HT1080 (cell line): Measurements from ENCODE around the gene S100A8. TPM values are rescaled to one million over a fixed set of nuclear protein-coding genes. Genes with fewer than 3 reads are reported as not detected.

ENCODE experiments used
- DNase-seq: peaks from one replicate; pipeline ENCODE4 v3.0.0-alpha.2; 2015; ENCODE audit warnings: low read depth
- total RNA-seq: library from RNA; depleted of rRNA; stranded (reverse); fragments of >200 nt; shearing (Covaris generic); gene quantifications from 2 replicates; pipeline ENCODE4 v1.2.3, GENCODE V29; 2014

S100A8 gene
- total RNA-seq, 1 experiment from 2014 or later, result not detected

DNA sequence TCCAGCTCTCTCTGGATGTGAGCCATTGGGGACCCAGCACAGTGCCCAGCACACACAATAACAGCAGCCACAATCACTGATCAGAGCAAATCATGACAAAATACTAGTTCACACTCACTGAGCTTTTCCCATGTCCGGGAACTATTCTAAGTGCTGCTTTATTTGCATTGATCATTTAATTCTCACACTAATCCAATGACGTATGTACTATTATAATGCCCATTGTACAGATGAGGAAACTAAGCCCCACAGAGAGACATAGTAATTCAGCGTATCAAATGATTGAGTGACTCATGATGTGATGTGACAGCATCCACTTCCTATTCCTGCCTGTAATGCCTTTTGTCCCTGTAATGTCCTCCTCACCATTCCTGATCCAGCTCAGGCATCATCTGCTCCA, 1.9 kb upstream of the S100A8 start:
- DNase-seq, result no peak

- no peak for DNase-seq
Observed at GRCh38 chr1:153392258-153392657, 1.4 kb upstream of the S100A8 start.

- no peak for DNase-seq
Observed at GRCh38 chr1:153389973-153390879, 647 bp downstream of the S100A8 start.

- no peak for DNase-seq
Observed at GRCh38 chr1:153389401-153389800, 1.5 kb downstream of the S100A8 start.

DNA sequence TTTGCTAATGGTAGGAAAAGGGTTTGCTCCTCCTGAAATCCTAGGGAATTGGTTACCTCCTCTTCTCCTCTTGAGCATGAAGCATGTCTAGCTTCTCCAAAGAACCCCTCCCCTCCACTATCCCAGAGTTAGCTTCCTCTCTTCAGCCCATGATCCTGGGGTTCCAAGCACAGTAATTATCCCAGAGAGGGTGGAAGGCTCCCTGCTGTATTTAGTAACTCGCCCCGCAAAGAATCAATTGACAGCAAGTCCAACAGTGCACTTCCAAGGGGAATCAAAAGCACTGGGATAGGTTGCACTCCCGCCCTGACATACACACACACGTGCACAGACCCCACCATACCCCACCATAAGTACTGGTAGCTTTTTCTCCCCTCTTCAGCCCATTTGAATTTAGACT, 3.1 kb downstream of the S100A8 start:
- no peak for DNase-seq

GRCh38 chr1:153387001-153387400, 3.9 kb downstream of the S100A8 start:
- DNase-seq, result no peak

- DNase-seq, result no peak
Observed at GRCh38 chr1:153386500-153386901, 4.4 kb downstream of the S100A8 start.

DNA sequence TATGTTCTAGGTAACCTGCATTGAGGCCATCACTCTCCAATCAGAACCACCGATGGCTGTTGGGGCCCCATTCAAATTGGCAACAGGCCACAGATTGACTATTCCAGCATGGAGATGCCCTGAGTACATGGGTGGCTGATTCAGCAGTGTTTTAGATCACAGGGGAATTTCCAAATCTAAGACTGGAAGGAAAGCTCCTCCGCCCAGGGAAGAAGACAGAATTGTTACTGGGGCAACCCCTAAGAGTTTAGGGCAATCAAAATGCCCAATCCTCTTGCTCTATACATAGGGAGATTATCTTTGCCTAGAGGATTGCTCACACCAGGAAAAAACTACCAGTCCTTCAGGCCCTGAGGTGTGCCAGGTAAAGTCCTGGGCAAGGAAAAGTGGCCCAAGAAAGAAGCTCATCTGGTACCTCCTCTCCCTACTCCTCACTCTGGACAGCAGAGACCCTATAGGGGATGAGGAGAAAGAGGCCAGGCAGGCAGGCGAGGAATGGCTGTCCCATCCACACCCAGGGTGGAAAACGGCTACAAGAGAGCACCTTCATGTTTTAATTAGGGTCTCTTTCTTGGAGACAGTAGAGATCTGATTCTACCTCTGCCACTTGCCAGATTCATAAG, 5.8 kb downstream of the S100A8 start:
- no peak for DNase-seq

GRCh38 chr1:153380711-153381110, 10.2 kb downstream of the S100A8 start:
- no peak for DNase-seq

DNA sequence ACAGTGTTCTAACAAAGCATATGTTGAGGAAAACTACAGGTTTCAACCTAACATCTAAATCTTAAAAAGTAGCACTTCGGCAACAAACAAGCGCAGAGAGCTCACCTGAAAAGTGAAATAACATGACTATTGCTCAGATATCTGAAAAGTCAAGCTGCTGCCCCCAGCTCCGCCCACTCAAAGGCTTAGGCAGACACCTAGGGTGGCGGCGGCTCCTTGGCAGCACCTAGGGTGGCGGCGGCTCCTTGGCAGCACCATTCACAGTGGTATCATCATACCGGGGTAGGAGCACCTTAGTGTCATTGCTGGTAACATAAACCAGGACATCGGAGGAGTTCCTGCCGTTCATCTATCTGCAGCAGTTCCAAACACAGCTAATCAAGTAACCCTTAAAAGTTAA, 11.3 kb downstream of the S100A8 start:
- DNase-seq, result no peak

DNA sequence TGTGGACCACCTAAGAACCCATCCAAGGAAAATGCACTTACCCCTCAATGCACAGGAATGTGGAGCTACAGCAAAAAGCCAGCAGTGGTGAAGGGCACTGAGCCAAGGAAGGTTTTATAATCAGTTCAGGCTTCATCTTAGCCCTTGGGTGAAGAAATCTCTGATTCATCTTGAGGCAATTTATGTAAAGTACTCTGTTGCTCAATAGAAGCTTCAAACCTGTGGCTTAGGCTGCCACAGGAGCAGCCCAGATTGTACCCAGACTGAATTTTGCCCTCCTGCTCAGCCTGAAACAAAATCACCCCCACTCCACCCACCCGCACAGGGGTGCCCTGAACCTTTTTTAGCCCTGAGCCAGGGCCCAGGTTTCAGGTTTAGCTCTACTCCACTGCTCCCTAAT, 15.4 kb downstream of the S100A8 start, which contains the start of gene S100A12:
S100A12 (minus strand) TSS at position 111 of the 400 bp plus-strand sequence. CDS start 1,029 bp downstream, outside the sequence.
- peak; percentile 68 for DNase-seq

DNA sequence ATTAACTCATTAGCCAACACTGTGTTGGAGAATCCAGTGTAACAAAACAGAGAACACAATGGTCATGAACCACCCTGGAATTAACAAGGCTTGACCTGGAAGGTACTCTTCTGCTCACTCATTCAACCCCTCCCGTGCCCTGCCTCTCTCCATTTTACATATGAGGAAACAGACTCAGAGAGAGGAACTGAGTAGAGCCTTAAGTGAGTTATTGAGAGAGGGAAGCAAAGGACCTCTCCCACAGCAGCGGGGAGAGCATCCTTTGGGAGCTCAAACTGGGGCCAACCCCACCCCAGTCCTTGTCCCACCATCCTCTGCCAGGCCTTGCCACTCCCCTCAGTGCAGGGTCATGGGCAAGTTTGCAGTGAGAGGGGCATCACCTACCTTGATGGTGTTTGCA, 16.8 kb downstream of the S100A8 start:
- no peak for DNase-seq

DNA sequence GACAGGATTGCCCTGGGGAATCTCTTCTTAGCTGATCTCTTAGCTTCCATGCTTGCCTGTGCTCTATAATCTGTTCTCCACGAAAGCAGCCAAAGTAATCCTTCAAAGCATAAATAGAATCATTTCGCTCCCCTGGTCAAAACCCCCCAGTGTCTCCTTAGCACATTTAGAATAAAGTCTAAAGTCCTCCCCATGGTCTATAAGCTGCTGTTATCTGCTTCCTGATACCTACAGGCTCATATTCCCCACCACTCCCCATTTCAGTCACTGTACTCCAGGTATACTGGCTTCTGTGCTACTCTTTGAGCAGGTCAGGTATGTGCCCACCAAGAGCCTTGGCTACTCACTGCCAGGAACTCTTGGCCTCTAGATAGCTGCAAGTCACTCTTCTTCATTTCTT, 18.3 kb downstream of the S100A8 start:
- DNase-seq, result no peak

DNA sequence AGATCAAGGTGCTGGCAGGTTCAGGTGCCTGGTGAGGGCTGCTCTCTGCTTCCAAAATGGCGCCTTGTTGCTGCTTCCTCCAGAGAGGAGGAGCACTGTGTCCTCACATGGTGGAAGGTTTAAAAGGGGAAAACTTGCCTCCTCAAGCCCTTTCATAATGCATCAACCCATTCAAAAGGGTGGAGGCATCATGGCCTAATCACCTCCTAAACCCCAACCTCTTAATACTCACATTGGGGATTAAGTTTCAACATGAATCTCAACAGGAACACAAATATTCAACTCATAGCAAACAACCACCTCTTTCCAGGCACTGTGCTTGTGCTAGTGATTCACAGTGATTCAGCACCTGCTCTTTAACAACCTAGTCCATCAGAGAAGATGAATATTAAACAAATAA, 19.6 kb downstream of the S100A8 start:
- no peak for DNase-seq

- no peak for DNase-seq
Observed at GRCh38 chr1:153370146-153370545, 20.7 kb downstream of the S100A8 start.

DNA sequence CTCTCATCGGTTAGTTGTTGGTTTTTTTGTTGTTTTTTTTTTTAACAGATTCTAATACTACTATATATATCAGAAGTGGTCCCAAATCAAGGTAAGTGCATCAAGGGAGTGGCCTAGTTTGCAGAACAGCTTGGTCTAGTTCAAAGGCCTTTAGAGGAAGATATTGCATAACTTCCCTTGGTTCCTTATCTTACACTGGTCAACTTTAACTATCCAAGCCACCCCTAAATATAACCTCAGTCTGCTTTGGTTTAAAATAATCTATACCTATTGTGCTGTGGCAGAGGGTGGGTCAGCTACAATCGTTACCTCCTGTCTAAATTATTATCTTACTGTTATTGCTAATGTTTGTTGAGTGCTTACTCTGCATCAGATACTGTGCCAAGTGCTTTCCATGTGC, 22.4 kb downstream of the S100A8 start:
- no peak for DNase-seq

DNA sequence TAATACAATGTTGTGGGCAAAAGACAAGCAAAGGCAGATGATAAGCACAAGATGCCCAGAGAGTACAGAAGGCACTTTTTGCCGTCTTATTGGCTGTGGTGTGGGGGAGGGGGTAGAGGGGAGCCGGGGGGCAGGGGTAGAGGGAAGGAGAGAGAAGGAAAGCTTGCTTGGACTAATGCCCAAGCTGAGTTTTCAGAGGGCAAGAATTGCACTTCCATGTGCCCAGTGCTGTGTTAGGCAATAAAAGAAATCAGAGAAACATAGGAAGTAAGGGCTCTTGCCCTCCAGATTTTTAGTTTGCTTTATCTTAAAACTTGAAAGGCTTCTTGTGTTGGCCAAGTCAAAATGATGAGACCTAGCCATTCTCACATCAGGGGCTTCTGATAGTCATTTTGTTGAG, 23.8 kb downstream of the S100A8 start:
- no peak for DNase-seq

DNA sequence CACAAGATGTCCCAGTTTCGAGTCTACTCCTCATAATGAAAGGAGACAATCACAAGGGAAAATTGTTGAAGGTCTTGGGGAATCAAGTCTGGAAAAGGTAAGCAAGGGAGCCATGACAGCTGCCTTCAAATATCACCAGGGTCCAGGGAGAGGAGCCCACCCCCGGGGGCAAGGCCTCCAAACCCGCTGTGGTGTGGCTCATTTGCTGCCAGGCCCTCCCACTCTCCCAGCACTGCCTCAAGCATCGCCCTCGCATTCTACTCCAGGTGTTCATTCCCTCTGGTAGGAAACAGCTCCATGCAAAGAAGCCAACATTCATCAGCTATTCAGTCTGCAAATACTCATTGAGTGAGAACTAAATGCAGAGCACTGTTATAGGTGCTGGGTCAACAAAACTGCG, 24.6 kb downstream of the S100A8 start:
- DNase-seq, result no peak

DNA sequence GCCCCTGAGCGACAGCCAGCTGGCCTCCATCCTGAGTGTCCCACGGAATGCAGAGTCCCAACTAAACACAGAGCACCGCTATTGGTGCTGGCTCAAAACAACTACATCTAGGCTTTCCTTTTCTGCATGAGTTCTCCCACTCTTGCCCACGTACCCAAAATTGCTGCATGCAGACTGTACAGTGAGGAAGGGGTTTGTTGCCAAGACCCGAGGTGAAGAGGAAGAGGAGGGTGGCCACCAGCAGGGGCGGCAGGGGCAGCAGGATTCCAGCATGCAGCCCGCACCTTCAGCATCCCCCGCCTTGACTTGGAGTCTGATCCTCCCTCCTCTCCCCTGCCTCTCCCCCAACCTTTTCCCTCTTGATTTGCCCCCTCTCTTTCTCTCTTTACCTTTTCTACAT, 25.2 kb downstream of the S100A8 start:
- DNase-seq, result no peak

GRCh38 chr1:153364766-153365666, 25.9 kb downstream of the S100A8 start:
- no peak for DNase-seq

- no peak for DNase-seq
Observed at GRCh38 chr1:153364156-153364555, 26.7 kb downstream of the S100A8 start.

- DNase-seq, result no peak
Observed at GRCh38 chr1:153363641-153364040, 27.2 kb downstream of the S100A8 start.
